ENCODE data around the gene CDK12.
"Not testable (repeated sequence)": the region's sequence is repeated elsewhere in the genome, so short reads cannot be mapped to it uniquely, and the experiment has no call there.

Gene CDK12

DNA sequence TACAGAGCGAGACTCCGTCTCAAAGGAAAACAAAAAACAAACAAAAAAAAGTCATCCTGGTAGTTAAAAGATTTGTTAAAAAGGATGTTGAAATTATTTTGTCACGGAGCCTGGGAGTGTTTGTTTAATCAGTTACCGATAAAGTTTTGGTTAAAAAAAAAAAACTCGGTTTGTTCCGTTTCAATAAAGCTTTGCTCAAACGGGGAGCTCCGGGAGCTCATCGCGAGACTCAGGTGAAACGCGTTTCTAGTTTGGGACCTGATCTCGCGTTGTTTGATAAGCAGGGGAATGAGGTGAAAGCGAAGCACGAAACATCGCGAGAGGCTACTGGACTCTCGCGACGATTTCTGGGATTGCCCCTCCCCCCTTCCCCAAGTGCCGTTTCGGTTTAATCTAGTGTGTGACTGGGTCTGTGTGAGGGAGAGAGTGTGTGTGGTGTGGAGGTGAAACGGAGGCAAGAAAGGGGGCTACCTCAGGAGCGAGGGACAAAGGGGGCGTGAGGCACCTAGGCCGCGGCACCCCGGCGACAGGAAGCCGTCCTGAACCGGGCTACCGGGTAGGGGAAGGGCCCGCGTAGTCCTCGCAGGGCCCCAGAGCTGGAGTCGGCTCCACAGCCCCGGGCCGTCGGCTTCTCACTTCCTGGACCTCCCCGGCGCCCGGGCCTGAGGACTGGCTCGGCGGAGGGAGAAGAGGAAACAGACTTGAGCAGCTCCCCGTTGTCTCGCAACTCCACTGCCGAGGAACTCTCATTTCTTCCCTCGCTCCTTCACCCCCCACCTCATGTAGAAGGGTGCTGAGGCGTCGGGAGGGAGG is at the start of gene CDK12:
Gene CDK12, plus strand, starts transcription at position 374 of the 813 bp plus-strand sequence. CDS start 586 bp downstream, outside the sequence.
- DNase-seq (ENCODE audit: low spot score): peak; percentile 96

DNA sequence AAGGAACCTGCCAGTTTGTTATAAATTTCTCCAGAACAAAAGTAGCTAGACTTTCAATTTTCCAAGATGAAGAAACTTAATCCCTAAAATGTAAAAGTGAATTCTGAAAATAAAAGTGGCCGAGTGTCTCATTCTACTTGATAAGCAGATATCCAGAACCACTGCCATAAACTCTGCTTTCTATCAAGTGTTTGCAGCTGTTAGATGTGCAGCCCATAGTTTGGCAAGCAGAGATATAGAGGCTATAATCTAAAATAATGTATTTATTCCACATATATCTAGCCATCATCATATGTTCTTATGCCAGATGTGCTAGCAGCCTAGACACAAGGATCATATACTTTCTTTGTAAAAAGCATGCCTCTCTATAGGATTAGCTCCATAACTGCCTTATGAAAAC is 45.1 kb upstream of the CDK12 start:
- no peak for DNase-seq (ENCODE audit: low spot score)

DNA sequence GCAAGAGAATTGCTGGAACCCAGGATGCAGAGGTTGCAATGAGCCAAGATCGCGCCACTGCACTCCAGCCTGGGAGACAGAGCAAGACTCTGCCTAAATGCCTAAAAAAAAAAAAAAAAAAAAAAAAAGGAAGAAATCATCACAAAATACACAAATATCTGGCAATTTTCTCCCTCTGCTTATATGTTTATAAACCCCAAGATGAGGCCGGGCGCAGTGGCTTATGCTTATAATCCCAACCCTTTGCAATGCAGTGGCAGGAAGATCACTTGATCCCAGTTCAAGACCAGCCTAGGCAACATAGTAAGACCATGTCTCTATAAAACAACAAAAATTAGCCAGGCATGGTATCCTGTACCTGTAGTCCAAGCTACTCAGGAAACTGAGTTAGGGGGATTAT is 31.7 kb upstream of the CDK12 start:
- DNase-seq (ENCODE audit: low spot score): no peak

DNA sequence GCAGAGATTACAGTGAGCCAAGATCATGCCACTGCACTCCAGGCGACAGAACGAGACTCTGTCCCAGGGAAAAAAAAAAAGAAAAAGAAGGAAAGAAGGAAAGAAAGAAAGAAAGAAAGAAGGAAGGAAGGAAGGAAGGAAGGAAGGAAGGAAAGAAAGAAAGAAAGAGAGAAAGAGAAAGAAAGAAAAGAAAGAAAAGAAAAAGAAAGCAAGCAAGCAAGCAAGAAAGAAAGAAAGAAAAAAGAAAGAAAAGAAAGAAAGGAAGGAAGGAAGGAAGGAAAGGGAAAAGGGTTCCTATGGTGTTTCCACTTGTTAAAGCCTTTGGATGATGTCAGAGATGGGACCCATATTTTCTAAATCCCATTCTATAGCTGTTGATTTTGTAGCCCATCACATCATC is 21.4 kb upstream of the CDK12 start:
- DNase-seq (ENCODE audit: low spot score): not testable (repeated sequence)

DNA sequence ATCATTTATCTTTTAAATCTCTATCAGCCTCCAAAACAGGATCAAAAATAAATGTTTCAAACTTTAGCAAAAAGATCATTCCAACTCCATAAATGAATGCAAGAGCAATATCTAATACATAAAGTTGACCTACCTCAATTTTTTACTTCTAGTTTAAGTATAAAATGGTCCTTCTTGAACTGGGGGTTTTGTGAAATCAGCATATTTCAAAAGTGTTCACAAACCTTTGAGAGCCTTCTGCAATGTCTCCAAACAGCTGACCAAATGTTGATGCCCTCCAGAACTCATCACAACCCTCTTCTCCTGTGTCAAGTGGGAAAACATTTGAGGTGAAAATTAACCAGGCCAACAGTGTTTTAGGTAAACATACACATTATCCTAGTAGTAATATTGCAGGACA is 18.0 kb upstream of the CDK12 start:
- no peak for DNase-seq (ENCODE audit: low spot score)

DNA sequence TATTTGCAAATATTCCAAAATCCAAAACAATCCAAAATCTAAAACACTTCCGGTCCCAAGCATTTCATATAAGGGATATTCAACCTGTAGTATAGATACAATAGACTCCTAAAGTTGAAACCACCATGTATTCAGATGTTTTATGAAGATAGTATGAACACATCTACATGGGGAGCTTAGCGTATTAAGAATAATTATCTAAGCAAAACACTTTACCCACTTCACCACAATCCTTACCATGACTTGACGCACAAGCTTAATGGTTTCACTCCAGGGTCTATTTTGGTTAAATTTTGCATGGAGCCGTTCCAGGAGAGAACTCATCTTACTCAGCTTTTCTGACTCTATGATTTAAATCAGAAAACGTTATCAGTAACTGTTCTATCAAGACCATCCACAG is 13.7 kb upstream of the CDK12 start:
- no peak for DNase-seq (ENCODE audit: low spot score)

DNA sequence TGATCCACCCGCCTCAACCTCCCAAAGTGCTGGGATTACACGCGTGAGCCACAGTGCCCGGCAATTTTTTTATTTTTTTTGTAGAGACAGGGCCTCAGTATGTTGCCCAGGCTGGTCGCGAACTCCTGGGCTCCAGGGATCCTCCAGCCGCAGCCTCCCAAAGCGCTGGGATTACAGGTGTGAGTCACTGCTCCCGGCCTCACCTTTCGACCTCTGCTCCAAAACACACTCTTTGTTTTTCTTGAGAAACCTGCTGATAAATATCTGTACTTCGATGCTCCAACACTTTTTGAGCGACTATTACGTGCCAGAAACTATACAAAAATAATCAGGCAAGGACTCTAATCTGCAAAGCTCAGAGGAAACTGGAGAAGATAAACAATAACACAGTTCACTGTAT is 11.2 kb upstream of the CDK12 start:
- DNase-seq (ENCODE audit: low spot score): no peak

DNA sequence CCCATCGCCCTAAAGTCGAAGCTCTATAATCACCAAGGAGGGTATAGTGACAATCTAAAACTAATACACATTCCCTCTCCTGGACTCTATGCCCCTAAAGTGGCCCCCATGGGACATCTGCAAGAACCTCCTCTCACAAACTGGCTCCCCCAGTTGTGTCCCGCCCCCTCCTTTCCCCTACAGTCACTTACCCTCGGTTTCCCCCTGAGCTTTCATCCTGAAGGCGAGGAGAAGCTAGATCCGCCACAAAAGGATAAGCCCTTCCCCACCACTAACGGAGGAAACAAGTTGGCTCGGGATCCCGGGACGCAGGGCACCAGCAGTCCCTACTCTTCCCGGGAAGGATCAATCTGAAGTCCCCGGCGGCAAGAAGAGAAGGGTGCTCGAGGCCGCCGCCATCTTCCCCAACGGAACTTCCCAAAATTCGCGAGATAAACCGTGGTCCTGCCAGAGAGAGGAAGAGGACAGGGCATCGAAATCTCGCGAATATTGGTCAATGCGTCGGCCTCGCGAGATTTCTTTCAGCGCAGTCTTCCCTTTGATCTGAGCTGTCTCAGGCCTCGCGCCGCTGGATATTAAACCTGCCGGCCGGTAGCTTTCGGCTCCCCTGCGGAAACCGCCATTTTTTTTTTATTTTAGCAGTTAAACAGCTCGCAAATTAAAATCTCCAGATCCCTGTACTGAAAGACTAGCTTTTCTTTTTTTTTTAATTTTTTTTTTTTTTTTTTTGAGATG is 10.3 kb upstream of the CDK12 start, which contains the start of gene MED1:
Gene MED1, minus strand, starts transcription at position 417 of the 735 bp plus-strand sequence. Its CDS starts 201 bp downstream, at position 216.
- peak; percentile 95 for DNase-seq (ENCODE audit: low spot score)

DNA sequence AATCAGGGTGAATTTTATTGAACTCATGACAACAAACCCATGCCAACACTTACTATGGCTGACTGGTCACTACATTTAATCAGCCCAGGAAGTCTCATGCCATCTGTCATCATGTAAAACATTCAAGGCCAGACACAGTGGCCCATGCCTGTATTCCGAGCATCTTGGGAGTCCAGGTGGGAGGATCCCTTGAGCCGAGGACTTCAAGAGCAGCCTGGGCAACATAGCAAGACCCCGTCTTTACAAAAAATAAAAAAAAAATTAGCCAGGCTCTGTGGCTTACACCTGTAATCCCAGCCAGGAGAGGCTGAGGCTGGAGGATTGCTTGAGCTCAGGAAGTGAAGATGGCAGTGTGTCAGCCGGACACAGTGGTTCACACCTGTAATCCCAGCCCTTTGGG is 5.4 kb upstream of the CDK12 start:
- no peak for DNase-seq (ENCODE audit: low spot score)

DNA sequence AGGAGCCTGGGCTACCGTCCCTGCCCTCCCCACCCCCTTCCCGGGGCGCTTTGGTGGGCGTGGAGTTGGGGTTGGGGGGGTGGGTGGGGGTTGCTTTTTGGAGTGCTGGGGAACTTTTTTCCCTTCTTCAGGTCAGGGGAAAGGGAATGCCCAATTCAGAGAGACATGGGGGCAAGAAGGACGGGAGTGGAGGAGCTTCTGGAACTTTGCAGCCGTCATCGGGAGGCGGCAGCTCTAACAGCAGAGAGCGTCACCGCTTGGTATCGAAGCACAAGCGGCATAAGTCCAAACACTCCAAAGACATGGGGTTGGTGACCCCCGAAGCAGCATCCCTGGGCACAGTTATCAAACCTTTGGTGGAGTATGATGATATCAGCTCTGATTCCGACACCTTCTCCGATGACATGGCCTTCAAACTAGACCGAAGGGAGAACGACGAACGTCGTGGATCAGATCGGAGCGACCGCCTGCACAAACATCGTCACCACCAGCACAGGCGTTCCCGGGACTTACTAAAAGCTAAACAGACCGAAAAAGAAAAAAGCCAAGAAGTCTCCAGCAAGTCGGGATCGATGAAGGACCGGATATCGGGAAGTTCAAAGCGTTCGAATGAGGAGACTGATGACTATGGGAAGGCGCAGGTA is 762 bp downstream of the CDK12 start:
- DNase-seq (ENCODE audit: low spot score): peak; percentile 82

DNA sequence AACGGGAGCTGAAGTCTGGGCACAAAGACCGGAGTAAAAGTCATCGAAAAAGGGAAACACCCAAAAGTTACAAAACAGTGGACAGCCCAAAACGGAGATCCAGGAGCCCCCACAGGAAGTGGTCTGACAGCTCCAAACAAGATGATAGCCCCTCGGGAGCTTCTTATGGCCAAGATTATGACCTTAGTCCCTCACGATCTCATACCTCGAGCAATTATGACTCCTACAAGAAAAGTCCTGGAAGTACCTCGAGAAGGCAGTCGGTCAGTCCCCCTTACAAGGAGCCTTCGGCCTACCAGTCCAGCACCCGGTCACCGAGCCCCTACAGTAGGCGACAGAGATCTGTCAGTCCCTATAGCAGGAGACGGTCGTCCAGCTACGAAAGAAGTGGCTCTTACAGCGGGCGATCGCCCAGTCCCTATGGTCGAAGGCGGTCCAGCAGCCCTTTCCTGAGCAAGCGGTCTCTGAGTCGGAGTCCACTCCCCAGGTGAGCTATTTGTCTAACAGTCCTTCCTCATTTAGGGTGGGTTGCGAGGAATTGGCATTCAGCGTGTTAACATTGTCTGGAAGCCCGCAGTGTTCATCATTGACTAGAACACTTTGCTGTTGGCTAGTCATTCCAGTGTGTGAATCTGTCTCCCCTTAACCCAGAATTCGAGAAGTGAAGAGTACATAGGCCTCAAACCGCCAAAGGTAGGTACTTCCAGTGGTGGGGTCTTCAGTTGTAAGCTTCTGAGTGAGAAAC is 1.5 kb downstream of the CDK12 start:
- DNase-seq (ENCODE audit: low spot score): no peak

DNA sequence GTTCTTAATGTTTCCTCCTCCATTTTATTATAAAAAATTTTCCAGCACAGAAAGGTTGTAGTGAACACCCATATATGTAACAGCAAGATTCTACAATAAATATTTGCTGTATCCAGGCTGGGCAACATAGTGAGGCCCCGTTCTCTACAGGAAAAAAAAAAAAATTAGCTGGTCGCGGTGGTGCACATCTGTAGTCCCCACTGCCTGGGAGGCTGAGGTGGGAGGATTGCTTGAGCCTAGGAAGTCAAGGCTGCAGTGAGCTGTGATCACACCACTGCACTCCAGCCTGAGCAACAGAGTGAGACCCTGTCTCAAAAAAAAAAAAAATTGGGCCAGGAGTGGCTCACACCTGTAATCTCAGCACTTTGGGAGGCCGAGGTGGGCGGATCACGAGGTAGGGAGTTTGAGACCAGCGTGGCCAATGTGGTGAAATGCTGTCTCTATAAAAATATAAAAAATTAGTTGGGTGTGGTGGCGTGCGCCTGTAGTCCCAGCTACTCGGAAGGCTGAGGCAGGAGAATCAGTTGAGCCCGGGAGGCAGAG is 3.4 kb downstream of the CDK12 start:
- not testable (repeated sequence) for DNase-seq (ENCODE audit: low spot score)

DNA sequence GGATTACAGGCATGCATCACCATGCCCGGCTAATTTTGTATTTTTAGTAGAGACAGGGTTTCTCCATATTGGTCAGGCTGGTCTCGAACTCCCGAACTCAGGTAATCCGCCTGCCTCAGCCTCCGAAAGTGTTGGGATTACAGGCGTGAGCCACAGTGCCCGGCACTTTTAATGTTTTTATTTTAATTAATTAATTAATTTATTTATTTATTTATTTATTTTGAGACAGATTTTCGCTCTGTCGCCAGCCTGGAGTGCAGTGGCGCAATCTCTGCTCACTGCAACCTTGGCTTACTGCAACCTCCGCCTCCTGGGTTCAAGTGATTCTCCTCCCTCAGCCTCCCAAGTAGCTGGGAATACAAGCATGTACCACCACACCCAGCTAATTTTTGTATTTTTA is 7.3 kb downstream of the CDK12 start:
- not testable (repeated sequence) for DNase-seq (ENCODE audit: low spot score)

DNA sequence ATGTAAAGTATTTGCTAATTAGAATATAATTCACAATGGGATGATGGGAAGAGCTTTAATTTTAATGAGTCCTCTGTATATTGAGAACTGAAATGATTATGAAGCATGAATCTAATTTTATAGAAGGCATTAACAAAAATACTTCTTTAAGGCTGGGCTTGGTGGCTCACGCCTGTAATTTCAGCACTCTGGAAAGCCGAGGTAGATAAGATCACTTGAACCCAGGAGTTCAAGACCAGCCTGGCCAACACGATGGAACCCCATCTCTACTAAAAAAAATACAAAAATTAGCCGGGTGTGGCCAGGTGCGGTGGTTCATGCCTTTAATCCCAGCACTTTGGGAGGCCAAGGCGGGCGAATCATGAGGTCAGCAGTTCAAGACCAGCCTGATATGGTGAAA is 12.0 kb downstream of the CDK12 start:
- DNase-seq (ENCODE audit: low spot score): no peak

DNA sequence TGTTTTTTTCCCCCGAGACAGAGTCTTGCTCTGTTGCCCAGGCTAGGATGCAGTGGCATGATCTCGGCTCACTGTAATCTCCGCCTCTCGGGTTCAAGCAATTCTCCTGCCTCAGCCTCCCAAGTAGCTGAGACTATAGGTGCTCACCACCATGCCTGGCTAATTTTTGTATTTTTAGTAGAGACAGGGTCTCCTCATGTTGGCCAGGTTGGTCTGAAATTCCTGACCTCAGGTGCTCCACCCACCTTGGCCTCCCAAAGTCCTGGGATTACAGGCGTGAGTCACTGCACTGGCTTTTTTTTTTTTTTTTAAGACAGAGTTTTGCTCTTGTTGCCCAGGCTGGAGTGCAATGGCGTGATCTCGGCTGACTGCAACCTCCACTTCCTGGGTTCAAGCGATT is 18.3 kb downstream of the CDK12 start:
- not testable (repeated sequence) for DNase-seq (ENCODE audit: low spot score)

DNA sequence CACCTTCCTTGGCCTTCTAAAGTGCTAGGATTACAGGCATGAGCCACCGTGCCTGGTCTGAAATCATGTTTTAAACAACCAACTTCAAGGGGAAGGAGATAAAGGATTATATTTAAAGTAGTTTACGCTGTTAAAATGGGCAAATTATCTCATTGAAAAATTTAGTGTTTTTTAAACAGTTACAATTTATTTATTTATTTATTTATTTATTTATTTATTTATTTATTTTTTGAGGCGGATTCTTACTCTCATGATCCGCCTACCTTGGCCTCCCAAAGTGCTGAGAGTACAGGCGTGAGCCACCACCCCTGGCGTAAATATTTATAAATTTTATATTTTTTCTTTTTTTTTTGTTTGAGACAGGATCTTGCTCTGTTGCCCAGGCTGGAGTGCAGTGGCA is 22.2 kb downstream of the CDK12 start:
- no peak for DNase-seq (ENCODE audit: low spot score)

DNA sequence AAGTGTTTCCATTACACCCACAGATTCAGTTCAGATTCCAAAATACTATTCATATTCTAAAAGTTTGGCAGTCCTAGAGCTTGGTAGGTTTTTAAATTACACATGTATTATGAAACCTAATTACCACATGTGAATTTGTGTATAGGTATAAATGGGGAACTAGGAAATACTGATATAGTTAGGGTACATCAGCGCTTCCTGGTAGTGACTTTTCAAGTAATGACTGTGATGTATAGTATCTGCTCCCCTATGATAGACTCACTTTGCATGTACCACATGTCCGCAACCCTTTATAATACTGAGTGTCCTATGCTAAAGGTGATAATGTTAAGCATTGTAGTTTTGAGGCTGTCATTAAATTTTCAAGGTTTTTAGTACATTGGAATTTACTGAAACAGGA is 22.9 kb downstream of the CDK12 start:
- no peak for DNase-seq (ENCODE audit: low spot score)

DNA sequence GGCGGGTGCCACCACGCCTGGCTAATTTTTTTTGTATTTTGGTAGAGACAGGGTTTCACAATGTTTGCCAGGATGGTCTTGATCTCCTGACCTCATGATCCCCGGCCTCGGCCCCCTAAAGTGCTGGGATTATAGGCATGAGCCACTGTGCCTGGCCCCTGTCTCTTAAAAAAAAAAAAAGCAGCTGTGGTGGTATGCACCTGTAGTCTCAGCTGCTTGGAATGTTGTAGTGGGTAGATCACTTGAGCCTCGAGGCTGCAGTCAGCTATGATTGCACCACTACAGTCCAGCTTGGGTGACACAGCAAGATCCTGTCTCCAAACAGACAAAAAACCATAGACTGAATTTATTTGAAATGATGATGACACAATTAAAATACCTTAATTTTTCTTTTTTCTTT is 24.3 kb downstream of the CDK12 start:
- DNase-seq (ENCODE audit: low spot score): no peak

DNA sequence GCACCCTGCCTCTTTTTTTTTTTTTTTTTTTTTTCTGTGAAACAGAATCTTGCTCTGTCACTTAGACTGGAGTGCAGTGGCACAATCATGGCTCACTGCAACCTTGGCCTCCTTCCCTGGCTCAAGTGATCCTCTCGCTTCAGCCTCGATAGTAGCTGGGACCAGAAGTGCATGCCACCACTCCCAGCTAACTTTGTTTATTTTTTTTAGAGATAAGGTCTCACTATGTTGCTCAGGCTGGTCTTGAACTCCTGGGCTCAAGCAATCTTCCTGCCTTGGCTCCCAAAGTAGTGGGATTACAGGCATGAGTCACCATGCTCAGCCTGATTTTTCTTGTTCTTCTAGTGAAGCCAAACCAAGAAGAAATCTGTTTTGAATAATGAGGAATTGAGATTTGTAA is 25.0 kb downstream of the CDK12 start:
- no peak for DNase-seq (ENCODE audit: low spot score)

DNA sequence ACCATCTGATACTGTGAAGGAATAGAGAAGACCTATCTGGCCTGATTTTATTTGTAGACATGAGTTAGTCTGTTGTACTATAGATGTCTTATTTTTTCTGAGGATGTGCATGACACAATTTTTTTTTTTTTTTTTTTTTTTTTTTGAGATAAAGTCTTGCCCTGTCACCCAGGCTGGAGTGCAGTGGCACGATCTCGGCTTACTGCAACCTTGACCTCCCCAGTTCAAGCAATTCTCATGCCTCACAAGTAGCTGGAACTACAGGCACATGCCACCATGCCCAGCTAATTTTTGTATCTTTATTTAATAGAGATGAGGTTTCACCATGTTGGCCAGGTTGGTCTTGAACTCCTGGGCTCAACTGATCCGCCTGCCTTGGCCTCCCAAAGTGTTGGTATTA is 26.2 kb downstream of the CDK12 start:
- DNase-seq (ENCODE audit: low spot score): not testable (repeated sequence)

DNA sequence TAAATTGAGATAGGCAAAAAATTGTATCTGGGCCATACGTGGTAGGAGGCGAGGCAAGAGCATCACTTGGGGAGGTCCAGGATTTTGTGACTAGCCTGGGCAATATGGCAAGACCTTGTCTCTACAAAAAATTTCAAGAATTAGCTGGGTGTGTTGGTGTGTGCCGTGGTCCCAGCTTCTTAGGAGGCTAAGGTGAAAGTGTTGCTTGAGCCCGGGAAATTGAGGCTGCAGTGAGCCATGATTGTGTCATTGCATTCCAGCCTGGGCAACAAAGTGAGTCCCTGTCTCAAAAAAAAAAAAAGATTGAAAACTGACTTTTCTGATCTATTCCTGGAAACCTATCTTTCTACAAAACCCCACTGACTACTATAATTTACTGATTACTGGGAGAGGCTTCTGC is 26.7 kb downstream of the CDK12 start:
- no peak for DNase-seq (ENCODE audit: low spot score)

DNA sequence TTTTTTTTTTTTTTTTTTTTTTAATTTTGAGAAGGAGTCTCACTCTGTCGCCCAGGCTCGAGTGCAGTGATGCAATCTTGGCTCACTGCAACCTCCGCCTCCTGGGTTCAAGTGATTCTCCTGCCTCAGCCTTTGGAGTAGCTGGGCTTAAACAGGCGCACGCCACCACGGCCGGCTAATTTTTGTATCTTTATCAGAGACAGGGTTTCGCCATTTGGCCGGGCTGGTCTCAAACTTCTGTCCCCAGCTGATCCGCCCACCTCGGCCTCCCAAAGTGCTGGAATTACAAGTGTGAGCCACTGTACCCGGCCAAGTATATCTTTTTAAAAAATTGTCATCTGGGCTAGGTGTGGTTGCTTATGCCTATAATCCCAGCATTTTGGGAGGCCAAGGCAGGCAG is 35.6 kb downstream of the CDK12 start:
- DNase-seq (ENCODE audit: low spot score): not testable (repeated sequence)
